ENCODE data around the gene CNGA3. TPM values are rescaled to one million over a fixed set of nuclear protein-coding genes. Genes with fewer than 3 reads are reported as not detected.

Gene CNGA3
- total and polyA plus RNA-seq, 2 of the 8 experiments (the other 6 are each of a cell fraction or from before 2014, with no cell fraction given): 0.02 TPM; not detected in 1

GRCh38 chr2:98355881-98356280 lies 9.6 kb downstream of the CNGA3 start (continued):
- TF ChIP-seq CHD7 (IDR thresholded peaks at IDR 0.05; ENCODE audit: insufficient replicate concordance, low read length): no peak
- no peak for TF ChIP-seq BRCA1 (IDR thresholded peaks at IDR 0.05; ENCODE audit: low read depth, low read length)
- TF ChIP-seq POLR2A (IDR thresholded peaks at IDR 0.05; ENCODE audit: control extremely low read depth in 1 of 2, low read depth in 2 of 2, low read length in 2 of 2): no peak
- no peak for TF ChIP-seq HDAC2 (IDR thresholded peaks at IDR 0.05; ENCODE audit: borderline replicate concordance in 1 of 2, low read depth in 2 of 2, low read length in 2 of 2)
- no peak for TF ChIP-seq SUZ12 (IDR thresholded peaks at IDR 0.05; ENCODE audit: low read length)
- TF ChIP-seq SP1 (IDR thresholded peaks at IDR 0.05; ENCODE audit: low read depth, low read length): no peak
- TF ChIP-seq CHD2 (IDR thresholded peaks at IDR 0.05; ENCODE audit: low read length): no peak
